Measurements from ENCODE around the gene RCBTB2.

The RCBTB2 gene

DNA sequence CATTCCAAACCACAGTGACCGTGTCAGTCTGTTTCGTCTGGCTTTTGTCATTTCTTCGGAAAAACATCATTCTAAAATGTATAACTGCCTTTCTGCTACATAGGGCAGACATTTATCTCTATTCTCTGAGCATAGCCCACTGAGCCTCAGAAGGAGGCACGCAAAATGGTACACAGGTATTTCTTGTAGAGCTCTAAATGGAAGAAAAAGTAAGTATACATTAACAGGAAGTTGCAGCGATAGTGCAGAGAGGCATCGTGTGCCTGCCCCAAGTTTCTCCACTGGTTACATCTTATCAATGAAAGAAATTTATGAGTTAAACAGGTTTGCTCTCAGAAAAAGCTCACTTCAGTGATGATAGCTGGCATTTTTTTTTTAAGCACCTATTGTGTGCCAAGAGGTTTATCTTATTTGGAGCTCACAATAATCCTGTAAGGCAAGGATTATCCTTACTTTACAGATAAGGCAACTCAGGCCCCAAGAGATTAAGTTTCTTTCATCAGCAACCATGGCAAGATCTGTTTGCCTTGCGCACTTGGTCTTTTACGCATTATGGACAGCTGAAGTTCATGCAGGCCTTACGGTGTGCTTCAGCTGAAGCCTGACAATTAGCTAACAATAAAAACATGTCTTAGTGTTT is 1.2 kb upstream of the RCBTB2 start:
- no peak for ATAC-seq
- TF ChIP-seq PATZ1 (CRISPR knock-in tag; IDR thresholded peaks at IDR 0.05; ENCODE audit: borderline replicate concordance), result no peak
- TF ChIP-seq OSR1 (CRISPR knock-in tag; IDR thresholded peaks at IDR 0.05), result no peak
- no peak for TF ChIP-seq TSHZ2 (CRISPR knock-in tag; IDR thresholded peaks at IDR 0.05)
- TF ChIP-seq CSDC2 (CRISPR knock-in tag; IDR thresholded peaks at IDR 0.05), result no peak
- TF ChIP-seq, protein P1, sequence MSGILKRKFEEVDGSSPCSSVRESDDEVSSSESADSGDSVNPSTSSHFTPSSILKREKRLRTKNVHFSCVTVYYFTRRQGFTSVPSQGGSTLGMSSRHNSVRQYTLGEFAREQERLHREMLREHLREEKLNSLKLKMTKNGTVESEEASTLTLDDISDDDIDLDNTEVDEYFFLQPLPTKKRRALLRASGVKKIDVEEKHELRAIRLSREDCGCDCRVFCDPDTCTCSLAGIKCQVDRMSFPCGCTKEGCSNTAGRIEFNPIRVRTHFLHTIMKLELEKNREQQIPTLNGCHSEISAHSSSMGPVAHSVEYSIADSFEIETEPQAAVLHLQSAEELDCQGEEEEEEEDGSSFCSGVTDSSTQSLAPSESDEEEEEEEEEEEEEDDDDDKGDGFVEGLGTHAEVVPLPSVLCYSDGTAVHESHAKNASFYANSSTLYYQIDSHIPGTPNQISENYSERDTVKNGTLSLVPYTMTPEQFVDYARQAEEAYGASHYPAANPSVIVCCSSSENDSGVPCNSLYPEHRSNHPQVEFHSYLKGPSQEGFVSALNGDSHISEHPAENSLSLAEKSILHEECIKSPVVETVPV (CRISPR knock-in tag; IDR thresholded peaks at IDR 0.05), result no peak
- TF ChIP-seq ZC3H10 (CRISPR knock-in tag; IDR thresholded peaks at IDR 0.05), result no peak
- no peak for TF ChIP-seq ESRRG (CRISPR knock-in tag; IDR thresholded peaks at IDR 0.05)
- TF ChIP-seq BACH2 (CRISPR knock-in tag; IDR thresholded peaks at IDR 0.05; ENCODE audit: borderline replicate concordance), result no peak
- TF ChIP-seq ISL1 (CRISPR knock-in tag; IDR thresholded peaks at IDR 0.05), result no peak
- TF ChIP-seq GLIS3 (CRISPR knock-in tag; IDR thresholded peaks at IDR 0.05), result no peak
- TF ChIP-seq ZNF8 (CRISPR knock-in tag; IDR thresholded peaks at IDR 0.05), result no peak
- no peak for TF ChIP-seq CREB5 (CRISPR knock-in tag; IDR thresholded peaks at IDR 0.05; ENCODE audit: low read depth)

- TF ChIP-seq ZC3H10 (CRISPR knock-in tag; IDR thresholded peaks at IDR 0.05) (no peak), CSDC2 (CRISPR knock-in tag; IDR thresholded peaks at IDR 0.05) (no peak), ZFP30 (CRISPR knock-in tag; IDR thresholded peaks at IDR 0.05) (no peak)
- peak; percentile 31 for ATAC-seq
These were observed 699 bp downstream of the RCBTB2 start for GRCh38 chr13:48532256-48532505.

GRCh38 chr13:48531416-48532255 is 1.2 kb downstream of the RCBTB2 start:
- no peak for TF ChIP-seq TOX (CRISPR knock-in tag; IDR thresholded peaks at IDR 0.05; ENCODE audit: borderline replicate concordance)
- TF ChIP-seq RARB (CRISPR knock-in tag; IDR thresholded peaks at IDR 0.05), result no peak
- TF ChIP-seq TSHZ2 (CRISPR knock-in tag; IDR thresholded peaks at IDR 0.05), result no peak
- no peak for ATAC-seq

GRCh38 chr13:48530833-48531232 is 2.0 kb downstream of the RCBTB2 start:
- no peak for ATAC-seq
- TF ChIP-seq TOX (CRISPR knock-in tag; IDR thresholded peaks at IDR 0.05; ENCODE audit: borderline replicate concordance) (no peak), ESRRG (CRISPR knock-in tag; IDR thresholded peaks at IDR 0.05) (no peak), PPARA (CRISPR knock-in tag; IDR thresholded peaks at IDR 0.05; ENCODE audit: borderline replicate concordance) (no peak), GLIS3 (CRISPR knock-in tag; IDR thresholded peaks at IDR 0.05) (no peak), CREB5 (CRISPR knock-in tag; IDR thresholded peaks at IDR 0.05; ENCODE audit: low read depth) (no peak), PATZ1 (CRISPR knock-in tag; IDR thresholded peaks at IDR 0.05; ENCODE audit: borderline replicate concordance) (no peak), TCF4 (CRISPR knock-in tag; IDR thresholded peaks at IDR 0.05; ENCODE audit: borderline replicate concordance) (no peak), ZNF8 (CRISPR knock-in tag; IDR thresholded peaks at IDR 0.05) (no peak), ZNF565 (CRISPR knock-in tag; conservative IDR thresholded peaks at IDR 0.05; ENCODE audit: low read depth) (no peak)
- TF ChIP-seq, protein P1 (CRISPR knock-in tag; IDR thresholded peaks at IDR 0.05), result no peak

Measured in SK-N-SH treated with all-trans-retinoic acid at 6 μM for 48 hours (cell line).